ENCODE data around the gene ALDH7A1. TPM values are rescaled to one million over a fixed set of nuclear protein-coding genes. Genes with fewer than 3 reads are reported as not detected.

ALDH7A1 gene
- total and polyA plus RNA-seq, 8 donors, result 15.9 to 28.7 (median 22.7) TPM

DNA sequence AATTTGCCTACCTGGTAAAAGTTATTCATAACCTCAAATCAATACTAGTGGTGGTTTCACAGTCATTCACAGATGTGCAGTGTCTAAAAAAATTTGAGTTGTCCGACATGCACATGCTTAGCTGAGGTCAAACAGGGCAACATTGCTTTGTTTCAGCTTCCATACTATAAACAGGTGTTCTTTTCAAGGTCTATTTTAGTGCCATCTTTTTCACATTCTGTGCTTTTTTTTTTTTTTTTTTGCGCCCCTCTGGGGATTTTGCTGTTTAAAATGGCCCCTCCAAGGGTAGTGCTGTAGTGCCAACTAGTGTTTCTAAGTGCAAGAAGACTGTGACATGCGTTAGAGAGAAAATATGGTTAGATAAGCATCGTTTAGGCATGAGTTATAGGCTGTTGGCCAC, 20.3 kb upstream of the ALDH7A1 start:
- peaks cover 0 to 22% (median 12%) of the 10 kb centered on the region in 3 donors for H3K36me3 ChIP-seq
- no peaks in the 10 kb centered on the region for H3K4me1 ChIP-seq
- no peaks in the 10 kb centered on the region for H3K27me3 ChIP-seq
- 78 to 87% methylated on average over 4 of the region's 4 CpGs for WGBS, 2 donors
- no peak for TF ChIP-seq CTCF (IDR thresholded peaks at IDR 0.05)
- H3K4me3 ChIP-seq, result no peak overlapping the region
- no peak for FAIRE-seq
- H3K9me3 ChIP-seq, result no peaks in the 10 kb centered on the region
- DNase-seq, result no peak
- ATAC-seq, result no peak
- intact Hi-C loops (cut with DNase I), result no loop called here
- H3K27ac ChIP-seq, result no peak overlapping the region

- H3K4me1 ChIP-seq, result no peaks in the 10 kb centered on the region
Observed at GRCh38 chr5:126613941-126614592, 19.0 kb upstream of the ALDH7A1 start.

DNA sequence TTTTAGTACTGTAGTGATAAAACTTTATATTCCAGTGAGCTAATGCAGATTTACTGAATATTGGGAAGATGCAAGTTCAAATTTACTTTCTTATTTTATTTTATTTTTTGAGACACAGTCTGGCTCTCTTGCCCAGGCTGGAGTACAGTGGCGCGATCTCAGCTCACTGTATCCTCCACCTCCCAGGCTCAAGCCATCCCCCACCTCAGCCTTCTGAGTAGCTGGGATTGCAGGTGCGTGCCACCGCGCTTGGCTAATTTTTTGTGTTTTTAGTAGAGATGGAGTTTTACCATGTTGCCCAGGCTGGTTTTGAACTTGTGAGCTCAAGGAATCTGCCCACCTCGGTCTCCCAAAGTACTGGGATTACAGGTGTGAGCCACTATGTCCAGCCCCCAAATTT, 15.6 kb upstream of the ALDH7A1 start:
- Histone ChIP-seq H3K4me3 (no peak overlapping the region), H3K27ac (no peak overlapping the region), H3K36me3 (peaks cover 0 to 14% (median 9%) of the 10 kb centered on the region in 3 donors), H3K4me1 (peaks cover 0 to 13% (median 0%) of the 10 kb centered on the region in 3 donors), H3K27me3 (no peaks in the 10 kb centered on the region), H3K9me3 (no peaks in the 10 kb centered on the region)
- no peak for TF ChIP-seq CTCF (IDR thresholded peaks at IDR 0.05)
- ATAC-seq (no peak), FAIRE-seq (no peak), DNase-seq (no peak)
- intact Hi-C loops (cut with DNase I), result no loop called here
- 97 to 98% methylated on average over 6 of the region's 6 CpGs for WGBS, 2 donors

More at GRCh38 chr5:126613941-126614592, 19.0 kb upstream of the ALDH7A1 start:
- H3K4me3 ChIP-seq, result no peak overlapping the region
- 95 to 96% methylated on average over 7 of the region's 7 CpGs for WGBS, 2 donors
- H3K27ac ChIP-seq, result no peak overlapping the region
- H3K9me3 ChIP-seq, result no peaks in the 10 kb centered on the region
- TF ChIP-seq CTCF (IDR thresholded peaks at IDR 0.05), result no peak
- H3K27me3 ChIP-seq, result no peaks in the 10 kb centered on the region
- FAIRE-seq (no peak), DNase-seq (no peak), ATAC-seq (no peak)
- intact Hi-C loops (cut with DNase I), result no loop called here
- H3K36me3 ChIP-seq, result peaks cover 0 to 24% (median 12%) of the 10 kb centered on the region in 3 donors

DNA sequence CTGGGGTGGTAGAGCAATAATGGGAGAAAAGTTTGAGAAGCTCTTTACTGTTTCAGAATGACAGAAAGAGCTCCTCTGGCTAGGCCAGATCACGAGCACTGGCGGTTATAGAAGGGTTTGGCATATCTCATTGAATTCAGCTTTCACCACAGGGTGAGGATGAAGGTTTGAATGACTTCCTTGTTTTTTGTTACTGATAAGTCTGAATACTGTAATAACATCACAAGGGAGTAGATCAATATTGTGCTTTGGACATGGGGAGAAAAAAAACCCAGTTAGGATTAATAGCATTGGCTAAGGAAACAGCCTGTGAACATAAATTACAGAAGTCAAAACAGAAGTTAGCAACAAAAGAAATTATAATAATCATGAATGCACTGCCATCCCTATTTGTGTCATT, 15.1 kb upstream of the ALDH7A1 start:
- peaks cover 0 to 14% (median 9%) of the 10 kb centered on the region in 3 donors for H3K36me3 ChIP-seq
- H3K27ac ChIP-seq, result no peak overlapping the region
- H3K4me1 ChIP-seq, result peaks cover 0 to 13% (median 0%) of the 10 kb centered on the region in 3 donors
- no peak for TF ChIP-seq CTCF (IDR thresholded peaks at IDR 0.05)
- intact Hi-C loops (cut with DNase I), result no loop called here
- WGBS, 2 donors, result 67 to 73% methylated on average over 2 of the region's 2 CpGs
- ATAC-seq (no peak), DNase-seq (no peak), FAIRE-seq (no peak)
- no peak overlapping the region for H3K4me3 ChIP-seq
- H3K27me3 ChIP-seq, result no peaks in the 10 kb centered on the region
- H3K9me3 ChIP-seq, result no peaks in the 10 kb centered on the region

DNA sequence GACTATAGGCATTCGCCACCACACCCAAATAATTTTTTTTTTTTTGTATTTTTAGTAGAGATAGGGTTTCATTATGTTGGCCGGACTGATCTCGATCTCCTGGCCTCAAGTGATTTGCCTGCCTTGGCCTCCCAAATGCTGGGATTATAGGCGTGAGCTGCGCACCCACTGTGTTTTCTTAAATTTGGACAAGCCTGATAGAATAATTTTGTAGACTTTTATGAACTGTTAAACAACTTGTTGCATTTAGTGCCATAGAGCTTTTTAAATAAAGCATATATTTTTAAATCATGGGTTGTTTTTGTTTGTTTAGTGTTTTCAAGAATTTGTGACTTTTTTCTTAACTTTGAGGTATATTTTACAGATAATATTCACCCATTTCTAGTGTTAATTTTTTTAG, 10.5 kb upstream of the ALDH7A1 start:
- H3K4me3 ChIP-seq, result no peak overlapping the region
- WGBS, 2 donors, result 86 to 91% methylated on average over 5 of the region's 5 CpGs
- ATAC-seq (no peak), DNase-seq (no peak), FAIRE-seq (no peak)
- H3K27ac ChIP-seq, result no peak overlapping the region
- H3K9me3 ChIP-seq, result no peaks in the 10 kb centered on the region
- H3K27me3 ChIP-seq, result no peaks in the 10 kb centered on the region
- H3K4me1 ChIP-seq, result peaks cover 9 to 21% (median 9%) of the 10 kb centered on the region in 3 donors
- H3K36me3 ChIP-seq, result peaks cover 0 to 21% (median 14%) of the 10 kb centered on the region in 3 donors
- intact Hi-C loops (cut with DNase I), result no loop called here
- TF ChIP-seq CTCF (IDR thresholded peaks at IDR 0.05), result no peak

All from pancreas (tissue), 10 donors.